Stimulated activated CD4-positive, alpha-beta T cell treated with anti-CD3 and anti-CD28 coated beads, Interleukin-12 subunit alpha, Interleukin-12 subunit beta, amount 100 ng/mL, for 48 hours (primary cell): ENCODE measurements around the gene ZNF618.

Source experiments
- DNase-seq, 3 donors: peaks; one replicate each; pipeline ENCODE4 v3.0.0-alpha.2; 2020; ENCODE audit warnings: low read depth in 2 of 3, low spot score in 1 of 3

Gene ZNF618

GRCh38 chr9:113882181-113882580 lies 6.1 kb downstream of the ZNF618 start:
- DNase-seq = no peak

DNA sequence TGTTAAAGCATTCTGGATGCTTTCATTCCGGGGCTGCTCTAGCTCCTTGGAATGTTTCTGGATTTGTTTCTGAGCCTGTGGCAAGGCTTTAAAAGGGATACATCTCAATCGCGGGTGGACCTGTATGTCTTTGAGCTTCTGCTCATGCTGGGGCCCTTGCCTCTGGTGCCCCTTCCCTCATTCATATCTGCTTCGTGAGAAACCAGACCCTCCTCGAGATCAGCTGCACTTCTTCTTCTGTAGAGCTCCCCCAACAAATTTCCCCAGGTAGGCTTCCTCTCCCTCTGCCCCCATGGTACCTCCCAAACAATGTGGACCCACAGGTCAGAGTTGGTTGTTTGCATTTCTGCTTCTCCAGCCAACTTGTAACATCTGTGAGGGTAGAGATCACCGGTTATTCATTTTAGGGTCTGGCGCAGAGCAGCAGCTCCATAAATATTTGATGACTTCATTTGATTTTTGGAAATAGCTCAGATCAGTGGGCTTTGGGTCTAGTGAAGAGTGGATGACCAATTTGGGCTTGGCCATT lies 6.6 kb downstream of the ZNF618 start:
- DNase-seq = no peak

DNA sequence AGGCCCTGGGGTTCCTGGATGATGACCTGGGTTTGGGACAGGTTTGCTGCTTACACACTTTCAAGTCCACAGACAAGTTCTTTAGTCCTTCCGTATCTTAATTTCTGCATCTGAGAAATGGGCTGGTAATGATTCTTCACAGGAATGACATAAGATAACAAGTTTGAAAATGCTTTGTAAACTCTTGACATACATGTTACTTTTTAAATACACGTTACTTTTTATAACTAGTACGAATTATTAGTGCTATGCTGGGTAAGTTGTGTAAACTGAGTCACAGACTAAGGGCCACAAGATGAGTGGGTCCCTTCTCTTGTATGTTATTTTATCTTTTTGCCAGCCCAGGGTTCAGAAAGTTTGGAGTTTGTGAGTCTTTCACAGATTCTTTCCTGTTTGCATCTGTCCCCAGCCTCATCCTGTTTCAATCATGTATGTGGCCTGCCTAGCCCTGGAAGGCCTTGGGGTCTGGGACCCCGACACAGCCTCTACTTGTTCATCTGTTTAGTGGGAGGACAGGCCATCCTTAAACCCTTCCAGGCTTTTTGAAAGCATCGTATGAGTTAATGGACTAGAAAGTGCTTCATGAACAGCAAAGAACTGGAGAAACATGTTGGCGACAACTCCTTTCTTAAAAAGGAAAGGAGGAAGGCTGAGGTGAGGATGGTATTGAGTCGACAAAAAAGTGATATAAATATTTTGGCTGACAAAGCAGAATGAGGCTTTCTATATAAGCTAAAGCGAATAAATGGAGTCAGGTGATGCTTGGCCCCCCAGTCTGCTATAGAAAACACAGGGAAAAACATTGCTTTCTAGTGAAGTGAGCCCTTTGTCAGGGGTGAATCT lies 9.3 kb downstream of the ZNF618 start:
- DNase-seq = no peak

- no peak for DNase-seq
These were observed 9.9 kb downstream of the ZNF618 start for GRCh38 chr9:113886026-113886369.

DNA sequence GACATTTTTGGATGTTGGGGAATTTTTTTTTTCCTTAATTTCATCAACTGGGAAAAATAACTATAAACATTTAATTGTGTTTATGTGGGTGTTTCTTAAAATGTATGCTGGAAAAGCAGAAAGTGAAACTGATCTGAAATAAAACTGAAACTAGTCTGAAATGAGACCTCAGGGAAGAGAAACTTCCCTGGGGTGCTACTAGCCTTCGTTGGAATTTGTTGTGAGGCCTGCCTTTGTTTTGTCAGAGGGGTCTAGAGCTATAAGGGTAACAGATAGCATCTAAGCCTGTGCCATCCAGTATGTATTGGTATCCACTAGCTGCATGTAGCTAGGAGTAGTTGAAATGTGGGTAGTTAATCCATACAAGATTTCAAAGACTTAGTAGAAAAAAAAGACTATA lies 10.4 kb downstream of the ZNF618 start:
- DNase-seq = no peak

DNA sequence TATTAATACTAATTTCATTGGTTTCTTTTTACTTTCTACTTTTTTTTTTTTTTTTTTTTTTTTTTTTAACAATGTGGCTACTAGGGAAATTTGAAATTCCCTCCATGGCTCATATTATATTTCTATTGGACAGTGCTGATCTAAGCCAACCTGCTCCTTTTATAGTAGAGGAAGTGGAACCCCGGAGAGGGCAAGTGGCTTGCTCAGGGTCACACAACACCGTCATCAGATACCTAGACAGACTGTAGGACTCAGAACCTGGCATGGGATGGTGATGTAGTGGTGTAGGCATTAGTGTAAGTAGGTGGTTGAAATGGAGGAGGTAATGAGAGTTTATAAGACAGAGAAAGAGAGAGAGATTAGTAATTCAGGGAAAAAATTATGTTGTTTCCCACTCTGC lies 10.8 kb downstream of the ZNF618 start:
- no peak for DNase-seq

DNA sequence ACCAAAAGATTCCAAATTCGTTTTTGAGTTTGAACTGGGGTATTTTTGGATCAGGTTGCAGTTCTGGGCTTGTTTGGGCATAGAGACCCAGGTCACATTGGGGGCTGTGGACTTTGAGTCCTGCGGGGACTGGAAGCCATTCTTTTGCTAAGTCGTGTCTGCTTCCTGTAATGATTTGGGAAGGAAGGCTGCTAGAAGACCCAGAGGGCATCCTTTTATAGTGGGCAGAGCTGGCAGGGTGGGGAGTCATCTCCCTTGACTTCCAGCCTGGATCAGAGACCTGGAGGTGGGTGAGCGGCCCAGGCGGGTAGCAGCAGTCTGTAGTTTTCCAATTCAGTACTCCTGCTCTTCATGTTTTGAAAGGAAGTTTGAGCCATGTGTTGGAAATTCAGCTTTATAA lies 11.3 kb downstream of the ZNF618 start:
- DNase-seq = no peak

- DNase-seq = no peak
These were observed 12.2 kb downstream of the ZNF618 start for GRCh38 chr9:113888336-113888735.

- no peak for DNase-seq
These were observed 12.9 kb downstream of the ZNF618 start for GRCh38 chr9:113888976-113889375.

DNA sequence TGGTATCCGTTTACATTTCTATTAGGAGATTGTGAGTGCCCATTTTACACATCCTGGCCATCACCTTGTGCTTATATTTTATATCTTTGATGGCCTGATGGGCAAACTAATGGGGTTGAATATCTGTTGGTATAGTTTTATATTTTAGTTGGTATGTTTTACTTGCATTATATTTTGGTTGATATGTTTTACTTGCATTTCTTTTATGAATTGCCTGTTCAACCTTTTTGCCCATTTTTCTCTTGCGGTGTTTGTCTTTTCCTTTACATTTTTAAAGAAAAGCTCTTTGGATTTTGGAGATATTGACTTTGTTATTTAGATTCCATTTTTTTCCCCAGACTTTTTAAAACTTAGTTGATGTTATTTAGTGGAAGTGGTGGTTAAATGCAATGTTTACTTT lies 14.6 kb downstream of the ZNF618 start:
- DNase-seq = no peak

- DNase-seq = no peak
These were observed 16.9 kb downstream of the ZNF618 start for GRCh38 chr9:113892861-113893491.

- DNase-seq = no peak
These were observed 18.1 kb downstream of the ZNF618 start for GRCh38 chr9:113894166-113894565.

DNA sequence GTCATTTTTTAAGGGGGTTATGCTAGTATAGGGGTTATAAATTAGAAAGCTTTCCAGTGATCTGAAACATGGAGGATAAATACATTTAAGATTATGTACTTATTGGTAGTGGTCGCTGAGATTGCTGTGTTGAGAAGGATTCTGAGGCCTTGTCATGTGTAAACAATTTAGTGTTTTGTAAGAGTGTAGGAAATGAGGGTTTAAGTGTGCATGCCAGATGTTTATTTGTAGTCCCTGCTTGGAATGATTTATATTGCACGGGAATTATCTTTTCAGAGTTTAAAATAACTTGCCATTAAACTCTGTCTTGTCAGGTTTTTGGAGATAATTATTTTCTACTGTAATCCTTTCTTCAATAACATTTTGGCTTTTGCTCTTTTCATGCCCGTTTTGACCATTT lies 19.4 kb downstream of the ZNF618 start:
- no peak for DNase-seq

DNA sequence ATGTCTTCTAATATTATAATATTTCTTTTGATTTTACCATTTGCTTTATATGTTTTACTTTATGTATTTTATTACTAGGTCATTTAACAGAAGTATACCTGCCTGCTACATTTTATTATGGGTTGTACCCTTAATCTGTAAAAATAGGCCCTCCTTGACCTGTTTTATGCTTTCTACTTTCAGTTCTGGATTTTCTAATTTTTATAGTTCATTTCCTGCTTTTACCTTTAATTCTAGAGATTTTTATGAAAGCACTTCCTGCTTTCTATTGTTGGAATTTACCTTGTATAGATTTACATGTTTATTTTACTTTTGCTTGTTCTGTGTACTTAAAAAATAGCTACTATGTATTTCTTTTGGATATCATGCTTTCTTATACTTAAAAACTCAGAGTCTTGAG lies 20.6 kb downstream of the ZNF618 start:
- no peak for DNase-seq

- no peak for DNase-seq
These were observed 22.0 kb downstream of the ZNF618 start for GRCh38 chr9:113898151-113898550.

DNA sequence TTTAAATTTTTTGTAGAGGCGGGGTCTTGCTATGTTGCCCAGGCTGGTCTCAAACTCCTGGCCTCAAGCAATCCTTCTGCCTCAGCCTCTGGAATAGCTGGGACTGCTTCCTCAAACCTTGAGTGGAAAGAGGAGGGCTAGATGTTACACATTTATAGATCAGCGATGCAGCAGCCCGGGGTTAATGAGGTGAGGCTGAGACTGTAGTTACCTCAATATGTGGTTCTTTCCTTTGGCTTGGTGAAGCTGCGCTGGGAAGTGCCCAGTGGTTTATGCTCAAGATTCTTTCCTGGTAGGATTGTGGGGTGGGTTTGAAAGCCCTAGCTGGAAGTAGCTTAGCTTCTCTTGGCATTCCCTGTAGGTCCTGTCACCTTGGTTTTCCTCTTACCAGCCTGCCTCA lies 22.5 kb downstream of the ZNF618 start:
- no peak for DNase-seq

DNA sequence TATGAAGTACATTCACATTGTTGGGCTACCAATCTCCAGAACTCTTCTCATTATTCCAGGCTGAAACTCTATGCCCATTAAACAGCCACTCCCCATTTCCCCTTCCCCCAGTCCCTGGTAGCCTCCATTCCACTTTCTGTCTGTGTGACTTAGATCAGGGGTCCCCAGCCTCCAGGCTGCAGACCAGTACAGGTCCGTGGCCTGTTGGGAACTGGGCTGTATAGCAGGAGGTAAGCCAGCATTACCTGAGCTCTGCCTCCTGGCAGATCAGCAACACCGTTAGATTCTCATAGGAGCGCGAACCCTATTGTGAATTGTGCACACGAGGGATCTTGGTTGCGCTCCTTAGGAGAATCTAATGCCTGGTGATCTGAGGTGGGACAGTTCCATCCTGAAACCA lies 23.1 kb downstream of the ZNF618 start:
- DNase-seq = no peak

GRCh38 chr9:113901221-113901688 lies 25.1 kb downstream of the ZNF618 start:
- DNase-seq = no peak

- DNase-seq = no peak
These were observed 27.5 kb downstream of the ZNF618 start for GRCh38 chr9:113903514-113904077.

- DNase-seq = no peak
These were observed 30.5 kb downstream of the ZNF618 start for GRCh38 chr9:113906411-113907110.

DNA sequence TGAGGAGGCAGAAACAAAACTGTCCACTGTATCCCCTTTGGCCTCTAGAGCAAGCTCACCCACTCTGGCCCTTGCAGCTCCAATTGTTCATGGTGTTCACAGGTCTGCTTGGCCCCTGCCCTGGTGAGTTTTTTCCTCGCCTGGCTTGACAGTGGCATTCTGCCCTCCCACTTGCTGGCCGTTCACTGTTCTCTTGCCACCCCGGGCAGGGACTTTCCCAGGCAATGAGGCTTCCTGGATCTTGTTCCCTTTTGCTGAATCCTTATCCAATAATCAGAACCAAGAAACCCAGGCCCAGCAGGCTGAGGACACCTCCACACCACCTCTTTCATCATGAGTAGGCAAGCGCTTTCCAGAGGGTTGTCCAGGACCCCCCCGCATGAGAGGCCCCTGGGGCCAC lies 31.2 kb downstream of the ZNF618 start:
- no peak for DNase-seq

- DNase-seq = no peak
These were observed 33.3 kb downstream of the ZNF618 start for GRCh38 chr9:113909421-113909820.
